ENCODE measurements around the gene PIM2. TPM values are rescaled to one million over a fixed set of nuclear protein-coding genes. Genes with fewer than 3 reads are reported as not detected.
A peak's percentile ranks its signal among the peaks of the same experiment; 100 is the strongest.

The PIM2 gene
- total and polyA plus RNA-seq, 12 donors: 3.8 to 14.1 (median 9.3) TPM

GRCh38 chrX:48919360-48919841, 577 bp upstream of the PIM2 start:
- peak in 3 of 7 donors; percentile 39 to 55 (median 42) for DNase-seq
- intact Hi-C loops (cut with DNase I): no loop called here
- WGBS, 4 donors: 1 to 26% (median 24%) methylated on average over 11 to 15 of the region's 15 CpGs; no CpG with 5 or more reads in 1 of the 4 donors
- H3K27me3 ChIP-seq: no peaks in the 10 kb centered on the region
- peaks cover 0 to 23% of the 10 kb centered on the region in 2 donors for H3K36me3 ChIP-seq (replicated peaks in 1 of 2)
- no peaks in the 10 kb centered on the region for H3K9me3 ChIP-seq (replicated peaks in 1 of 3)
- H3K4me1 ChIP-seq (replicated peaks in 1 of 2): peaks cover 0 to 8% of the 10 kb centered on the region in 2 donors
- TF ChIP-seq CTCF (IDR thresholded peaks at IDR 0.05) (no peak), POLR2A (IDR thresholded peaks at IDR 0.05) (no peak)
- peak overlapping the region; percentile 68 to 84 (median 78) for H3K27ac ChIP-seq
- peak overlapping the region in 2 of 4 donors; percentile 49 to 57 for H3K4me3 ChIP-seq

GRCh38 chrX:48918301-48918642, 552 bp downstream of the PIM2 start:
- no peak for DNase-seq
- no peak for TF ChIP-seq CTCF (IDR thresholded peaks at IDR 0.05)
- TF ChIP-seq POLR2A (IDR thresholded peaks at IDR 0.05): no peak
- no peaks in the 10 kb centered on the region for H3K27me3 ChIP-seq
- 8 to 59% (median 23%) methylated on average over 9 to 23 of the region's 23 CpGs for WGBS, 4 donors
- no peaks in the 10 kb centered on the region for H3K9me3 ChIP-seq (replicated peaks in 1 of 3)
- H3K4me1 ChIP-seq (replicated peaks in 1 of 2): peaks cover 0 to 8% of the 10 kb centered on the region in 2 donors
- H3K27ac ChIP-seq: peak overlapping the region in 4 of 5 donors; percentile 70 to 84 (median 80)
- intact Hi-C loops (cut with DNase I): no loop called here
- peak overlapping the region in 2 of 4 donors; percentile 49 to 57 for H3K4me3 ChIP-seq
- H3K36me3 ChIP-seq (replicated peaks in 1 of 2): peaks cover 0 to 12% of the 10 kb centered on the region in 2 donors

GRCh38 chrX:48917139-48918001, 1.5 kb downstream of the PIM2 start:
- Histone ChIP-seq H3K36me3 (replicated peaks in 1 of 2) (peaks cover 0 to 3% of the 10 kb centered on the region in 2 donors), H3K4me3 (no peak overlapping the region), H3K27me3 (no peaks in the 10 kb centered on the region), H3K4me1 (replicated peaks in 1 of 2) (peaks cover 0 to 8% of the 10 kb centered on the region in 2 donors), H3K9me3 (replicated peaks in 1 of 3) (no peaks in the 10 kb centered on the region), H3K27ac (peak overlapping the region in 3 of 5 donors; percentile 19 to 83 (median 76))
- TF ChIP-seq POLR2A (IDR thresholded peaks at IDR 0.05) (peak in 1 of 2 donors; percentile 45), CTCF (IDR thresholded peaks at IDR 0.05) (peak; percentile 87 to 96 (median 92))
- 17 to 58% (median 43%) methylated on average over 5 to 27 of the region's 27 CpGs for WGBS, 4 donors
- DNase-seq: peak; percentile 86 to 97 (median 92)
- intact Hi-C loops (cut with DNase I): no loop called here

- Histone ChIP-seq H3K4me1 (replicated peaks in 1 of 2) (peaks cover 0 to 10% of the 10 kb centered on the region in 2 donors), H3K36me3 (replicated peaks in 1 of 2) (no peaks in the 10 kb centered on the region), H3K27me3 (no peaks in the 10 kb centered on the region), H3K9me3 (replicated peaks in 1 of 3) (no peaks in the 10 kb centered on the region), H3K27ac (no peak overlapping the region), H3K4me3 (no peak overlapping the region)
- DNase-seq: no peak
- TF ChIP-seq CTCF (IDR thresholded peaks at IDR 0.05) (no peak), POLR2A (IDR thresholded peaks at IDR 0.05) (no peak)
- 72 to 88% (median 86%) methylated on average over 5 to 13 of the region's 13 CpGs for WGBS, 4 donors
- intact Hi-C loops (cut with DNase I): no loop called here
These were observed 4.0 kb downstream of the PIM2 start for GRCh38 chrX:48914593-48915493.
